ENCODE data around the gene NTRK2.
A peak's percentile ranks its signal among the peaks of the same experiment; 100 is the strongest.

NTRK2 gene

GRCh38 chr9:84681516-84682285, 12.2 kb downstream of the NTRK2 start:
- no peak for DNase-seq

GRCh38 chr9:84686068-84686467, 16.5 kb downstream of the NTRK2 start:
- DNase-seq = no peak

DNA sequence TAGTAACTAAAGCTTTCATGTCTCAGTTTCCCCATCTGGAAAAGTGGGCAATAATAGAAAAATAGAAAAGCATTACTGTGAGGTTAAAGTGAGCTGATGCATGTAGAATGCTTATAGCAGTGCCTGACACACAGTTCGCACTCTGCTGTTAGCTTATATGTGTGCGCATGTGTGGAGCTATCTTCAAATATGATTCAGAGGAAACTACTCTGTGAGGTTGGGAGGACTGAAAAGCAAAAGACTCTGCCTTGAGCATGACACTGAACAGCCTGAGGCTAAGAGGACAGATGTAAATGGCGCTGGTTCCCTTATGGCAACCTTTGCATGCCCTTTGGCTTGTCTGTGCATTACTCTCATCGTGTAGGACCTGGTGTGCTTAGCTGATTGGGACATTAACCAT, 19.4 kb downstream of the NTRK2 start:
- no peak for DNase-seq

DNA sequence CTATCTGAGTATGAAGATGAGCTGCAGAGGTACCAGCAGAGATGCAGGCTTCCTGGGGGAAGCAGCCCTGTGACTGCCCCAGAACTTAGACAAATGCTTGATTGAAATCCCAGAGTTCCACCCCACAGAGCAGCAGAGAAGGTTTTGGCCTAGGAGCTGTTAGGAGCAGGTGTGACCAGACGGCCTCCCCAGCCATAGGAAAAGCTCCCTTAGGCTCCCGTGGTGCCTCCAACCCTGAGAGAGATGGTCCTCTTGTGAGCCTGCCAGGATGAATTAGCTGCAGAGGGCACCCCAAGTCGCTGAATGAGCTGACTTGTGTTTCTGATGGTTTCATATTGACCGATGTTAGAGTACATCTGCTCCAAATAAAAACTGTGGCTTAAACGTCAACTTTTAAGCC, 22.1 kb downstream of the NTRK2 start:
- DNase-seq = no peak

- DNase-seq = no peak
Observed at GRCh38 chr9:84694248-84694647, 24.7 kb downstream of the NTRK2 start.

DNA sequence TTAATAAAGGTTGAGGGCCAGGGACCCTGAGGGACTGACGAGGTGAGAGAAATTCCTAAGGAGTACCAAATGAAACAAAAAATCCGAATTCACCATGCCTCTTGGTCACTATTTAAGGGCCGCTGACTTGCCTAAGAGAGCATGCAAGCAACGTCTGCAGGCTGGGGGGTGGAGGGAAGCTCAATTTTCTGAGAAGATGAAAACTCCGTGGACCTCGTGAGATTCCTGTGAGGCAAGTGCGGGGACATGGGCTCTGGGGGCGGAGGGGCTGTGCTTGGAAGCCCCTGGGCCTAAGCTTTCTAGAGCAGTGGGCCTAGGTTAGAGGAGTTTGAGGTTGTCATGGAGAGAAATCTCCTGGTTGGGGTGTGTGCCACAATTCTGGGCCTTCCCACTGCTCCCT, 27.5 kb downstream of the NTRK2 start:
- no peak for DNase-seq

- DNase-seq = peak; percentile 29 to 61 (median 38)
Observed at GRCh38 chr9:84697509-84698114, 28.1 kb downstream of the NTRK2 start.

DNA sequence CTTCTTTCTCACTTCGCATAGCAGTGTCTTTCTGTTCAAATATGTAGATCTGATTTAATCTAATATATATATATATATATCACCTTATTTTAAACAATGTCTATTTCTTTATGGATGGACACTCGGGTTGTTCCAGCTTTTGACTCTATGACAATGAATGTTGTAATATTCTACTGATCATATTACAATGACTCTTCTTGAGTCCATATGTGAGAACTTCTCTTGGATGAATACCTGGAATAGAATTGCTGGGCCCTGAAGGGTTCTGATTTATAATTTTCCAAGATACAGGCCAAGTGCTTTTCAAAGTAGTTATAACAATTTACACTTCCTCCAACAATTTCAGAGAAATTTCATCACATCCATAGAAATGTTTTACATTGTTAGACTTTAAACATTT, 28.8 kb downstream of the NTRK2 start:
- no peak for DNase-seq

- DNase-seq = no peak
Observed at GRCh38 chr9:84699984-84700383, 30.5 kb downstream of the NTRK2 start.

DNA sequence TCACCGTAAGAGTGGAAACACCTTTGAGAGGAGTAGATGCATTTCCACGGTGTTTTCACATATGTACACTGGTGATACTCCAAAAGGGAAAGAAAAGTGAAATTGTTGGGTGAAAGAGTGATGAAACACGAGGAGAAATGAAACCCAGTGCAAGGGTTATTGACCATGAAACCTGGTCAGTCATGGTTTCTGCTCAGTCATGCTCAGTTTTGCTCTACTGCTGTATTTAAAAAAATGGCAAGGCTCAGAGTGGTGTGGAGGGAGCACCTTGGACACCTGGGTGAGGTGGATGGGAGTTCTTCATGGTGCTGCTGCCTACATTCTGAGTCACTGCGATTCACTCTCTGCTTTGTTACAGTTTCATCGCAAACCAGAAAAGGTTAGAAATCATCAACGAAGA, 32.3 kb downstream of the NTRK2 start:
- DNase-seq = no peak

DNA sequence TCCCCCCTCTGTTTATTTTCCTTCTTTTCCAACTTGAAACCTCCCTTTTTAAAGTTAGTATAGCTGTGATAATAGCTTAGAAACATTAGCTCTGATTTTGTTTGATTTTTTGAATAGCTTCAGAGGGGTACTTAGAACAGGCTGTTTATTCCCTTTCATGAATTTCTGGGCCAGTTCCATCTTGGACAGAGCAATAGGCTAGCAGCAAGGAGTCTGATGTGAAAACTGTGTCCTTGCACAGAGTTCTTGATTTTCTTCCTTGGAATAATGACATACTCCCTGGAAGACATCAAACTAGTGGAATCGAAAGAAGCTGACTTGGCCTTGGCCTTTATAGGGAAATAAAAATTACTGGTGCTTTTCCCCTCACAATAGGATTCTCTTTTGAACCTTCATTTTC, 32.9 kb downstream of the NTRK2 start:
- DNase-seq = no peak

GRCh38 chr9:84703793-84704192, 34.3 kb downstream of the NTRK2 start:
- no peak for DNase-seq

DNA sequence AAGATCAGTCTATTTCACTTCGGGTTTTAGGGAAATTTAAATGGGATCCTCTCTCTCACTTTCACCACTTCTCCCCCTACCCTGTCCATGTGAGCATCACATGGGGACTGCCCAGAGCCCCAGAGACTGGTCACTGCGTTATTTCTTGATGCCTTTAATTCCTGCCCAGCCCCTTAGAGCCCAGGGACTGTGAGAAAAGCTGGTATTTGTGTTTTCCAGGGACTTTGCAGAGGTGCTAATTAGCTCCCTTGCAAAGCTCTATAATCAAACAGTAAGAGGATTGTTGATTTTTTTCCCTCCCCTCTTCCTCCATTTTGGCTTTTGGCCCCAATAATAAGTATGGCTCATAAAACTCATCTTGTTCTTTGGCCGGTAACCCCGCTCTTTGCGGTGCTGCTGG, 35.6 kb downstream of the NTRK2 start:
- no peak for DNase-seq

DNA sequence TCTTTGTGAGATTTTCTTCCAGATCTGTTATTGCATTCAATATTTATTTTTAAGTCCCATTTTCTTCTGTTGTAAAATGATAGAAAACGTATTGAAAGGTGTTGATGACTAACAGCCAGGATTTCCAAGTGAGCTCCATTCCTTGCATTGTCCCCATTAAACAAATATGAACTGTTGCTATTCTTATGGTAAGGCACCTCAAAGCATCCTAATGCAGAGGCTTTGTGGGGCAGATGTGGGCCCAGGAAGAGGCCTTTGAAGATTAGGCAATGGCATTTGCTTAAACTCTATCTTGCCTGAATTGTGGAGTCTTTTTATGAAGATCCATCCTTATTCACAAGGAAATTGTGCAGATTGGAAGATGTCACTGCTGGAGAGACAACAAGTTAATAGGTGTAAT, 38.9 kb downstream of the NTRK2 start:
- no peak for DNase-seq

GRCh38 chr9:84709056-84709455, 39.5 kb downstream of the NTRK2 start:
- DNase-seq = no peak

GRCh38 chr9:84710701-84711397, 41.3 kb downstream of the NTRK2 start:
- no peak for DNase-seq

DNA sequence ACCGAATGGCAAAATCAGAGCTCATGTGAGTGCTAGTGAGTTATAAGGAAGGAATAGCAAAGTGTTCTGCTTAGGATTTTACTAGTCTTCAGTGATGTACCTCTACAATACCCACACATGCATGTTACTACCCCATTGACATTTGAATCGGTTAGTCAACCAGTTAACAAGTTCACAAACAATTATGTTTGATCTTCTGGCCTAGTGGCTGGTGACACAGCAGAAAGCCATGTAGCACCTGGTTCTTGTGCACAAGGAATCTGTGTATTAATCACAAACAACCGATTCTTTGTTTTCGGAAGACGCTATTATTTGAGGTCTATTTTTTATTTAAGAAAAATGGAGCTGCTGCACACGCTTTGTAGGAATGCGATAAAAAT, 41.9 kb downstream of the NTRK2 start:
- no peak for DNase-seq

GRCh38 chr9:84711936-84712335, 42.4 kb downstream of the NTRK2 start:
- DNase-seq = peak in 1 of 4 experiments; percentile 3

GRCh38 chr9:84716217-84716616, 46.7 kb downstream of the NTRK2 start:
- no peak for DNase-seq

DNA sequence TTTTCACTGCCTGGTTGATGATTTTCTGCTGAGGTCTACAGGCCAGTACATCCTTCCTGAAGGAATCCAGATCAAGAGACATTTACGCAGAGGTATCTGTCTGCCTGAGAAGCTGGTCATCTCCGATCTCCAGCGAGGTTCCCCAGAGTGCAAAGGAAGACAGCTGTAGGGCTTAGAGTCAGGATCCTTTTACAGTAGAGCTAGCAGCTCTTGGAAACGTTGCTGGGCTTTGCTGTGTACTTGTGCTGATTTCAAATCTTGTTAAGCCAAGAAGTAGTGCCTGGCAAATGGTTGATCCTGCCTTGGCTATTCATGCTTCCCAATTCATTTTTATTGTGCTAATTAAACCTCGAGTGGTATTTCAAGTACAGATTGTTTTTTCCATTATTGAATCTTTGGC, 48.9 kb downstream of the NTRK2 start:
- no peak for DNase-seq

DNA sequence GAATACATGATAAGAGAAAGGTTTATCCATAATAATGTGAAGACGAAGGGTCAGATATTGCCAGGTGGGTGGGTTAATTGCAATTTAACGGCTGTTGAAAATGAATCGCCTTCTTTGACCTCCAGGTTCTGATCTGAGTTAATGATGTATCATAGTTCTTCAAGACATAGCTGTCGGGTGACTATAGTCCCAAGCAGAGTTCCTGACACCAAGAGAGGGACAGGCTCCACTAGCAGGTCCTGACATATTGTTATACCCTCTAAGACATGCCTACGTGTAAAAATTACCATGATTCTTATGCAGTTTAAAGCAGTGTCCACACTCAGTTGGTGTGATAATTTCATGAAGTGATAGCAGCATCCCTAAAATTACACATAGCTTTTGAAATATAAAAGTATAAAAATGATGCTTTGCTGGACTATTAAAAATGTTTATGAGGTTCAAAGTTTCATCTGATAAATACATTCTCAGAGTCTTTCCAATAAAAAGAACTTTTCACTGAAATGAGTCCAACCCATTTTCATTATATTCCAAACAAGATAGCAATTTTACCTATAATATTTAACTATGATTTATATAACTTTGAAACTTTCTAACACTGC, 53.0 kb downstream of the NTRK2 start:
- DNase-seq = no peak

GRCh38 chr9:84723426-84723825, 53.9 kb downstream of the NTRK2 start:
- DNase-seq = no peak

- DNase-seq = no peak
Observed at GRCh38 chr9:84731696-84732095, 62.2 kb downstream of the NTRK2 start.

GRCh38 chr9:84736081-84736480, 66.6 kb downstream of the NTRK2 start:
- DNase-seq = no peak
